Measurements from ENCODE around the gene TTC23.

DNA sequence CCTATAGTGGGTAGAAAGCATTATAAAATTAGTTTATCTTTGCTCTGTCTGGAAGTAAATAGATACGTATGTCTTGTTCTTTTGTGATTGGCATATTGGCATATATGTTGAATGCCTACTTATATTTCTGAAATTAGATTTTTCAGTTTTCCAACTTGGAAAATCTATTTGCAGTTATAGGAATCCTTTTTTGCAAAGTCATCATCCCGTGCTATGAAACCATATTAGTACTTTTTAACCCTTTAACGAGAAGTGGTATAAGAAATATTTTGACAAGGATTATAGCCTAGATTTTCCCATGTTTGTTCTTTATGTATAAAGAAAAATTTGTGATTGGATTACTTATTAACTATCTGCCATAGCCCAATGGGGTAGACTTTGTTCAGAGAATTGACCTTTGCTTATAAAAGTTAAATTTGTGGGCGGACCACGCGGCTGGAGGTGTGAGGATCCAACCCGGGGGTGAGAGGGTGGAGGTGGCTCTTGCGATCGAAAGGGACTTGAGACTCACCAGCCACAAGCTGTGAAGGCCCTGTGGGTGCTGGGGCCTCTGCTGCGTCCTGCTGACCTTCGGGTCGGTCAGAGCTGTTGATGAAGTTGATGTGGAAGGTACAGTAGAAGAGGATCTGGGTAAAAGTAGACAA lies 7.8 kb upstream of the TTC23 start:
- TF ChIP-seq CBX8 (IDR thresholded peaks at IDR 0.05; ENCODE audit: borderline replicate concordance, extremely low read depth, low read depth, low read length, poor library complexity, severe bottlenecking) (no peak), POLR2AphosphoS5 (IDR thresholded peaks at IDR 0.05; ENCODE audit: control insufficient read depth, insufficient read depth, low read depth, low read length) (no peak), REST (IDR thresholded peaks at IDR 0.05; ENCODE audit: borderline replicate concordance) (no peak), REST (CRISPR knock-in tag; IDR thresholded peaks at IDR 0.05; ENCODE audit: low read depth) (no peak), EP300 (IDR thresholded peaks at IDR 0.05; ENCODE audit: low read length) (no peak)
- TF ChIP-seq, protein P1, sequence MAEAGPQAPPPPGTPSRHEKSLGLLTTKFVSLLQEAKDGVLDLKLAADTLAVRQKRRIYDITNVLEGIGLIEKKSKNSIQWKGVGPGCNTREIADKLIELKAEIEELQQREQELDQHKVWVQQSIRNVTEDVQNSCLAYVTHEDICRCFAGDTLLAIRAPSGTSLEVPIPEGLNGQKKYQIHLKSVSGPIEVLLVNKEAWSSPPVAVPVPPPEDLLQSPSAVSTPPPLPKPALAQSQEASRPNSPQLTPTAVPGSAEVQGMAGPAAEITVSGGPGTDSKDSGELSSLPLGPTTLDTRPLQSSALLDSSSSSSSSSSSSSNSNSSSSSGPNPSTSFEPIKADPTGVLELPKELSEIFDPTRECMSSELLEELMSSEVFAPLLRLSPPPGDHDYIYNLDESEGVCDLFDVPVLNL (CRISPR knock-in tag; IDR thresholded peaks at IDR 0.05; ENCODE audit: low read depth): no peak
- TF ChIP-seq, protein P2, sequence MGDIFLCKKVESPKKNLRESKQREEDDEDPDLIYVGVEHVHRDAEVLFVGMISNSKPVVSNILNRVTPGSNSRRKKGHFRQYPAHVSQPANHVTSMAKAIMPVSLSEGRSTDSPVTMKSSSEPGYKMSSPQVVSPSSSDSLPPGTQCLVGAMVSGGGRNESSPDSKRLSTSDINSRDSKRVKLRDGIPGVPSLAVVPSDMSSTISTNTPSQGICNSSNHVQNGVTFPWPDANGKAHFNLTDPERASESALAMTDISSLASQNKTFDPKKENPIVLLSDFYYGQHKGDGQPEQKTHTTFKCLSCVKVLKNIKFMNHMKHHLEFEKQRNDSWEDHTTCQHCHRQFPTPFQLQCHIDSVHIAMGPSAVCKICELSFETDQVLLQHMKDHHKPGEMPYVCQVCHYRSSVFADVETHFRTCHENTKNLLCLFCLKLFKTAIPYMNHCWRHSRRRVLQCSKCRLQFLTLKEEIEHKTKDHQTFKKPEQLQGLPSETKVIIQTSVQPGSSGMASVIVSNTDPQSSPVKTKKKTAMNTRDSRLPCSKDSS (IDR thresholded peaks at IDR 0.05; ENCODE audit: low read depth, partially characterized antibody): no peak

Data from K562 (cell line).